ENCODE data around the gene CADM2.
A peak's percentile ranks its signal among the peaks of the same experiment; 100 is the strongest.

CADM2 gene

DNA sequence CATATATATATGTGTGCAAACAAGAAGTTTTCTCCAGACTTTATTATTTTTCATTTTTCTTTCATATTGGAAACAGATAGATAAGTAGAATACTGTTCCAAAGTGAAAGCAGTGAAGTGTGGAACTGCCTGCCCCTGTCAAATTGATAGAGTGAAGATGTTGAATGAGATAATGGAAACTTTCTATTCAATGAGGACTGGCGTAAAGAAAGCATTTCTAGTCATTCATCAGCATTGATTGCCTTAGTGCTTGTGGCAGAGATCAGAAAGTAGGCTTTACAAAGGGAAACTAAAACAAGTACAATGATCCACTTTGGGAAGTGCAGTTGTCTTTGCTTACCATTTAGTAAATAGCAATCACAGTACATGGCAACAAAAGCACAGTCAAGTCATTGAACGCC is 300.0 kb downstream of the CADM2 start:
- in situ Hi-C loops (cut with HindIII; ENCODE audit: low pct_ligation_motif_present, low pct_unique_long_range_greater_than_20kb, low sequenced_read_pairs), result no loop called here
- no peak for DNase-seq

DNA sequence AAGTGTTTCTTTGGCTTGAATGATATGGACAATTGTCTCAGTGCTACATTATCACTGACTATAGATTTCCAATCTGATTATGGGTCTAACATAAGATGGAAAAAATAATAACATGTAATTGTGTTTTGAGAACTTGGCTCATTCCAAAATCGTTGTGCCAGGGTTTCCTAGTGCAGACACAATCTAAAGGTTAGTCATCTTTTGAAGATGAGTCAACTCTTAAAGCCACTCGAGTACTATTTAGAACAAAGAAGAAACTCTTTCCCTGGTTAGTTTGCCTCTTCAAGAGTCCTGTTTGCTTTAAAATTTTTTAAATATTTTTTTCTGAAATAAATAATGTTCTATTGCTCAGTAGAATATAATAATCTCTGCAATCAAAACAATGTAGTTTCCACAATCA is 301.0 kb downstream of the CADM2 start:
- in situ Hi-C loops (cut with HindIII; ENCODE audit: low pct_ligation_motif_present, low pct_unique_long_range_greater_than_20kb, low sequenced_read_pairs), result no loop called here
- no peak for DNase-seq

DNA sequence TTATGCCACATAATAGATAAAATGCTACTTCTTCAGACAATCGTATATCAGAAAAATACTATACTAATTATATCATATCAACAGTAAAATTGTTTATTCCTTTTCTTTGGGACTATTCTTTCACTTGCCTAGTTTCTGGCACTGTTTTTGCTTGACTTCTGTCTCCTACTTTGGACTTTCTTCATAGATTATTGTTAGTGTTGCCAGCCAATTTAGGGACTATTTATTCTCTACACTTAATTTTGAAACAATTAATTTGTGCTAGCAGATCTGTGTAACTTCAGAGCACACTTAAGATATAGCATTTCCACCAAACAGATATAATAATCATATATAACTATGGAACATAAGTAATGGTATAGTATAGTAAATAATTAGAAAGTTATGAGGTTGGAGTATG is 305.6 kb downstream of the CADM2 start:
- in situ Hi-C loops (cut with HindIII; ENCODE audit: low pct_ligation_motif_present, low pct_unique_long_range_greater_than_20kb, low sequenced_read_pairs), result no loop called here
- DNase-seq, result no peak

DNA sequence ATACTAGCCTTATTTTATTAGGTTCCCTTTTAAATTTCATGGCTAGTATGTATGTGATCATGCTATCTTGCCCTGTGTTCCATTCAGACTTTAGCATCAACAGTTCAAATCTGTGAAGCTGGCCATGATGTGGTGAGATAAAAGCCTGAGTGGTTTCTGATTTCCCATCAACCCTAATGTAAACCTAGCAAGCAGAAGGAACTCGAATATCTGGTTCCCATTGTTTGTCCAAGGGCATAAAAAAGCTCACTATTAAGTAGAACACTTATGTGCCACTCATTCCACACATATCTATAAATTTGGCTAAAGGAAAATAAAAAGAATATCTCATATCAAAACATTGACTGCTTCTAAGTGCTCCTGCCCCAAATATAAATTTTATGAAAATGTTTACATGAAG is 311.7 kb downstream of the CADM2 start:
- DNase-seq, result no peak
- in situ Hi-C loops (cut with HindIII; ENCODE audit: low pct_ligation_motif_present, low pct_unique_long_range_greater_than_20kb, low sequenced_read_pairs), result no loop called here

DNA sequence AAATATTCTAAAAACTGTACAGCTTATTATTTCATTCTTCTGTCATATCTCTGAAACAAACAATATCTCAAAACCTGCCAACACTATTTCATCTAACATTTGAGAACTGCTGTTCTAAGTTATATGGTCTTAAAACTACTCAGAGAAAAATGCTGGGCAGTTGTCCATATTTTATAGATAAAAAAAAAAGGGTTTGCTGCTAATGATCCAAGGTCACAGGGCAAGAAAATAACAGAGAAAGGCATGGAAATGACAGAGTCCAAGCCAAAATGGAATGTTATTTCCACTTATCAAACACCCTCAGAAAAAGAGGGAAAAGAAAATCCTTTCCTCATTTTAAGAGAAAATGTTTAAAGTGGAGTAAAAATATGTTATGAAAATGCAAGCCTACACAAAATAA is 313.1 kb downstream of the CADM2 start:
- in situ Hi-C loops (cut with HindIII; ENCODE audit: low pct_ligation_motif_present, low pct_unique_long_range_greater_than_20kb, low sequenced_read_pairs), result no loop called here
- DNase-seq, result no peak

DNA sequence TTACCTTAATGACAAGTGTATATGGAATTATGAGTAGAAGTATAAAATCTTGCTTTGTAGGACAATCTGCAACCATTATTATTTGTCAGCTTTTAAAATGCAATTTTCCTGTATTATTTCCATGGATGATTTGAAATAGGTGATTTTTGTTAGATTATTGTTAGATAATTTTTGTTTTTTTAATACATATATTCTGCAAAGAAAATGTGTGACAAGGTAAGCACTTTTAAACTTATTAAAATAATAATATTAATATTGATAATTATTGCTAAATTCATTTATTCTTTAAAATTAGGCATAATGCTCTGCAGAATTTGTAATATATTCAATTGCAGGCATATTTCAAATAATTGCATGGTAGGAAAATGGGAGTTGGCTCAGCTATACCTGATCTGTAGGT is 329.5 kb downstream of the CADM2 start:
- in situ Hi-C loops (cut with HindIII; ENCODE audit: low pct_ligation_motif_present, low pct_unique_long_range_greater_than_20kb, low sequenced_read_pairs), result no loop called here
- no peak for DNase-seq

DNA sequence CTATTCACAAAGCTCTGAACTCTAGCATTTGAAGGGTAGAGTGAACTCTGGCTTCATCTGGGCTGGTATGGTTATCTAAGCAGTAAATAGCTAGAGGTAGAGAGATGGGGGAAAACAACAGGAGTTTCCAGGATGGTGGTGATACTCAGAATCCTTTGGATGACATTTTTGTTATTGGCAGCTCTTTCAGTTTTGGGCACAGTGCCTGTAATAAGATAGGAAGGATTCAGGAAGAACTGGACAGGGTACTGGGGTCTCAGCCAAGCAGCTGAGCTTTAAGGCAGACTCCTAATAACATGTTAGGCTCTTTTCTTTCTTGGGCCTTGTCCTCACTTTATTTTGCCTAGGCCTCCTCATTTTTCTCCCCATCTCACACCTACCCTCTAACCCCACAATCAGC is 338.5 kb downstream of the CADM2 start:
- in situ Hi-C loops (cut with HindIII; ENCODE audit: low pct_ligation_motif_present, low pct_unique_long_range_greater_than_20kb, low sequenced_read_pairs), result no loop called here
- no peak for DNase-seq

DNA sequence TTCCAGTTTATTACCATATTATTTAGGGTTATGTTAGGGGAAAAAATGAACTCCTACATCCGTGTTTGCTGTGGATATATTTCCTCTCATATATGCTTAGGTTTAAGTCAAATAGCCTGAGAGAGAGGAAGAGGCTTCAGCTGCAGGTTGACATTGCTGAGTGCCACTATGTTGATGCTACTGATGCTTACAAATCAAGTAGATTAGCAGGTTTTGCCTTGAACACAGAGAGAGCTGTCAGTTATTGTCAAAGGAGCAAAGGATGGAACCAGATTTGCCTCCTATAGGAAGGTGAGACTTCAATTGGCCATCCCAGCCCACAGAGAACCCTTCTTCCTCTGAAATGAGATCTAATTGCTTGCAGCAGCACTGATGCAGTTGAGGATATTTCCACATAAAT is 339.2 kb downstream of the CADM2 start:
- no peak for DNase-seq
- in situ Hi-C loops (cut with HindIII; ENCODE audit: low pct_ligation_motif_present, low pct_unique_long_range_greater_than_20kb, low sequenced_read_pairs), result no loop called here

DNA sequence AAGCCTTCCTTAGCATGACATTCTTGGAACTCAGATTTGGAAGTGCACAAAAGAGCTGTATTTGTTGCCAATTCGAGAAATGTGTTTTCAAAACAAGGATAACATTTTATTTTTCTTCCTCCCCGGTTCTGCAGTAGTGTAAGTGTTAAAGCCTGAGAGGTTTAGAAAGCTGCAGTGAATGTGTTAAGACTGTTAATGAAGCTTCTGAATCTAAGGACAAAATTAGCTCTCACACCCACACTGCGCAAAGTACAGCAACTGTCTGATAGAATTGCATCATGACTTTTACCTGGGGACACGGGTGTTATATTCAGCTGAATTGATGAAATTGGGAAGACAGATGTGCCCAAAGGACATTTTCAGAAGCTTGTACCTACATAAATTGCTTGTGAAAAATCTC is 344.4 kb downstream of the CADM2 start:
- DNase-seq, result no peak
- in situ Hi-C loops (cut with HindIII; ENCODE audit: low pct_ligation_motif_present, low pct_unique_long_range_greater_than_20kb, low sequenced_read_pairs), result no loop called here

DNA sequence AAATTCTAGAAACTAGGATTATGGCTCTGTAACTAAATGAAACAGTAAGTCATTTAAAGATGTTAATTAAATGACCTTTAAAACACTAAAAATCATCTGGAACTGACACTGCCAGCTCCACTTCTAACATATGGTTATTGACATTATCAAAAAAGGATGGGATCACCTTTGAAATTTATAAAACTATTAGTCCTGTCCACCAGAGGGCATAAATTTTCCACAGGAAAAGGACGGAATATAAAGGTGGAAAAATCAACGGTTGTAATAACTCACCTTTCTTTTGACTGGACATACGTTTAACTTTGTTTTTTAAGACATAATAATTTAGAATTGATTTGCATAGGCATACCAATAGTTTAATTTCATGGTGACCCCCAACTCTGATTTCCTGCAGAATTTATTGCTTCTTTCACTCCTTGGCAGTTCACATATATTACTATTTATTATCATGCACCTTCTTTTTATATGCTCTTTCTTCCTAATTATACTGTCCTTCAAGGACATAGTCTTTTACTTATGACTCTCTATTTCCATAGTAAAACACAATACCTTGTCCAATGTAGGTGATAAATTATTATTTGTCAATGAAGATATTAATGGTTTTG is 345.7 kb downstream of the CADM2 start:
- in situ Hi-C loops (cut with HindIII; ENCODE audit: low pct_ligation_motif_present, low pct_unique_long_range_greater_than_20kb, low sequenced_read_pairs), result no loop called here
- peak; percentile 34 for DNase-seq

DNA sequence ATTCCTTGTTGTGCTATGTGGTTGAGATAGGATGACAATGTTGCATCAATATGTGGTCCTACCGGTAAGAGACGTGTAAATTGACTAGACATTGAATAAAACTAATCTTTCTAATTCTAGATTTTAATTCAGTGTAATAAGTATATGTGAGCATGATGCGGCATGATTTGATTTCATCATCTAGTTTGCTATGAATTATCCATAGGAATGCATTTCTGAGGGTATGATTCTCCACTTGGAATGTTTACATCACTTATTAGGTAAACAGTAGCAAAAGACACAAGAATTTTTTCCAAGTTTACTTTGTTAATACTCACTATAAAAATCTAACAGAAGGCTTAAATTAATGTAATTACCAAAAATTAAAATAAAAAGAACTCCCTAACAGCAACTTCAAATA is 353.5 kb downstream of the CADM2 start:
- in situ Hi-C loops (cut with HindIII; ENCODE audit: low pct_ligation_motif_present, low pct_unique_long_range_greater_than_20kb, low sequenced_read_pairs), result no loop called here
- DNase-seq, result no peak

DNA sequence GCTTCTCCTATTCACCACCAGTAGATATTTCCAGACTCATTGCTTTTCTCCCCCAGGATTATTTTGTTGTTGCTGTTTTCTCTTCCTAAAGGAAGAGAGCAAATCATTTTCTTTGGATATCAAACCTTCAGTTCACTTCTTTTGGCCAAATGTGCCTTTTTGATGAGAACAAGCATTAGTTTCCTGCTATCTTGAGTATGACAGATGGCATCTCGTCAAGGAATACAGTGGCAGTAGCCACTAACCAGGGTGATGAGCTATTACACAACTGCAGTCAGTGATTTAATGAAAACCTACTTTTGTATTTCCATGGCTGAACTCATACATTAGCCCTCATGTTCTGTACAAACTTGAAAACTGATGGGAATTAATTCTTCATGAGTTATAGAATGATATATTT is 354.6 kb downstream of the CADM2 start:
- DNase-seq, result no peak
- in situ Hi-C loops (cut with HindIII; ENCODE audit: low pct_ligation_motif_present, low pct_unique_long_range_greater_than_20kb, low sequenced_read_pairs), result no loop called here

DNA sequence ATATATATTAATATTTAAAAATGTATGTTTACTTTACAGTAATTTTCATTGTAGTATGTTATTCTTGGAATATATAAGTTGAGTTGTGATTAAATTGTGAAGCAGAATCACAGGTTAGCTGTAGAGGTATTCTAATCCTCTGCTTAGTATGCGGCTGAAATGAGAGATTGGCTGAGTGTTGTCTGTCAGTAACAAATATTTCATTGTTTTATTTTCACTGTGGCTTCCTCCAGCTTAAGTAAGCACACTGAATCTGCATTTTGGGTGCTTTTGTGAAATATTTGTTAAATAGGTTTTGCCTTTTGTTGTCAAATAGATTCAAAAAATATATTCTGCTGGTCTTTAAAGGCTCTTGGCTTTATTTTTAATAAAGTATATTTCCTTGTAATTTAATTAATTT is 357.5 kb downstream of the CADM2 start:
- in situ Hi-C loops (cut with HindIII; ENCODE audit: low pct_ligation_motif_present, low pct_unique_long_range_greater_than_20kb, low sequenced_read_pairs), result no loop called here
- DNase-seq, result no peak

DNA sequence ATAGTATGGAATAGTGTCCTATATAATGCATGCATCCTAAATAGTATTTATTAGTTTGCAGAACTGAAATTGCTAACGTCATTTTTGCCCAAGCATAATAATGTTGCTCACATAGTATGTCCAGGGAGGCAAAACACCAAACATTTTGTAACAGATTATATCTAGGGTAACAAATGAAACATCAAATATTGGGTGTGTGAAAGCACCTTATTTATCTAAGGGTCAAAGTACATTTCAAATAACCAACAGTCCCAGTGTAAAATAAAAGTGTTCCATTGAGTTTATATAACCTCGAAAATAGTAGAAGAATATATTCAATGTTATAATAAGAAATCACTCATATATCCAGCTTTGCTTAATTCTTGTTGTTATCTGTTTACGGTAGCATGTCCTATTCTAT is 363.1 kb downstream of the CADM2 start:
- in situ Hi-C loops (cut with HindIII; ENCODE audit: low pct_ligation_motif_present, low pct_unique_long_range_greater_than_20kb, low sequenced_read_pairs), result no loop called here
- DNase-seq, result no peak

DNA sequence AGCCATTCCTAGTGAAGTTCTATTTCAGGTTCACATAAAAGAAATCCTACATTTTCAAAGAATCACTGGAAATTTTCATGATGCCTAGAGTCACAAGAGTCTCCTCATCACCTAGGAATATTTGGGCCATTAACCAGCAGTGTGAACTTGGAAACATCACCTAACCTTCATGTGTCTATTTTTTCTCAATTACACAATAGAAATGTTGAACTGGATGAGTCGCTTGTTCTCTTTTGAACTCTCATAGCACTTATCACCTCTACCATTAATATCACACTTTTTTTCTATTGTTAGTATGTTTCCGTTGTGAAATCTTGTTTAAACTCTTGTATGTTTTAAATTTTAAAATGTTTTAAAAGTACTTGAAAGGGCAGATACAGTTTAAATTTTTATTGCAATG is 371.3 kb downstream of the CADM2 start:
- no peak for DNase-seq
- in situ Hi-C loops (cut with HindIII; ENCODE audit: low pct_ligation_motif_present, low pct_unique_long_range_greater_than_20kb, low sequenced_read_pairs), result no loop called here

DNA sequence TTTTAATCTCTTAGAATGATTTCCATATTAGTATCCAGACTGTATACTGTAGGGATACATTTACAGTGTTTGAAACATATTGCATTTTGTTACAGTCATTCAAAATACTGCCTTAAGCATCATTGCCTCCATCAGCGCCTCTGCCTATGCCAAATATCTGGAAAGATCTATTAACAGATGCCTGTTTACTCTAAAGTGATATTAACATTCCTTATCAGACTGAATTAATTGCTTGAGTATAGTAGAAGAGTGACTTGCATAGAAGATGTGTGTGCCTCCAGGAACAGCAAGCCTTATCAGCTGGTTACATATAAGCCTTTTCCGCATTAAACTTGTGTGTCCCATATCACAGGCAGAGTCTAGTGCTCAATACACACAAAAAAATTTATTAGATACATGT is 379.1 kb downstream of the CADM2 start:
- no peak for DNase-seq
- in situ Hi-C loops (cut with HindIII; ENCODE audit: low pct_ligation_motif_present, low pct_unique_long_range_greater_than_20kb, low sequenced_read_pairs), result no loop called here

DNA sequence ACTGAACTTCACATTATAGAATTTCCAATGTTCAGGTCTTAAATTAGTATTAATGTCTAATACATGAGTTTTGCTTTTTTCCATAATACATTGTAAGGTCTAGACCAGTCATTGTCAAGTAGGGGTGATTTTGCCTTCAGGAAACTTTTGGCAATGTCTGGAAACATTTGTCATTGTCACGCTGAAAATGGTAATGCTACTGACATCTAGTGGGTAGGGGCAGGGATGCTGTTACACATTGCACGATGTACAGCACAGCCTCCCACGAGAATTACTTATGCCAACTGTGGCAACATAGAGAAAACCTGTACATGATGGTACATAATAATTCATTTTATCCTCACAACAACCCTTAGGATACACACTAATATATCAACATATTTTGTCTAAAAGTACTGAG is 384.1 kb downstream of the CADM2 start:
- peak; percentile 10 for DNase-seq
- in situ Hi-C loops (cut with HindIII; ENCODE audit: low pct_ligation_motif_present, low pct_unique_long_range_greater_than_20kb, low sequenced_read_pairs), result no loop called here

DNA sequence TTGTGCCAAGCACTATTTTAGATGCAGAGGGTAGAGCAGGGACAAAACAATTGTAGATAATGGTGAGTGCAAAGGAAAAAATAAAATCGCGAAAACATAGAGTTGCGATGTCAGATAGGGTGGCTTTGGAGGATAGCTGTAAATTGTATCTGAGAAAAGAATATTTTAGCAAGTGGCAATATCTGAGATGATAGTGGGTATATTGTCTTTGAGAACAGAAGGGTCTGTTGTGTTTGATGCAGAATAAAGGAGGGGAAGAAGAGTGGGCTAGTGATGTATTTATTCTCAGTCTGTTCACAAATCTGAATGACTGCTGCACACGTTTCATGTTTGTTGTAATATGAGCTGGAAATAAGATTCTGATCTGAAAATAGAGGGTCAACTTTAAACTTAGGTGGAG is 396.8 kb downstream of the CADM2 start:
- in situ Hi-C loops (cut with HindIII; ENCODE audit: low pct_ligation_motif_present, low pct_unique_long_range_greater_than_20kb, low sequenced_read_pairs), result no loop called here
- no peak for DNase-seq

DNA sequence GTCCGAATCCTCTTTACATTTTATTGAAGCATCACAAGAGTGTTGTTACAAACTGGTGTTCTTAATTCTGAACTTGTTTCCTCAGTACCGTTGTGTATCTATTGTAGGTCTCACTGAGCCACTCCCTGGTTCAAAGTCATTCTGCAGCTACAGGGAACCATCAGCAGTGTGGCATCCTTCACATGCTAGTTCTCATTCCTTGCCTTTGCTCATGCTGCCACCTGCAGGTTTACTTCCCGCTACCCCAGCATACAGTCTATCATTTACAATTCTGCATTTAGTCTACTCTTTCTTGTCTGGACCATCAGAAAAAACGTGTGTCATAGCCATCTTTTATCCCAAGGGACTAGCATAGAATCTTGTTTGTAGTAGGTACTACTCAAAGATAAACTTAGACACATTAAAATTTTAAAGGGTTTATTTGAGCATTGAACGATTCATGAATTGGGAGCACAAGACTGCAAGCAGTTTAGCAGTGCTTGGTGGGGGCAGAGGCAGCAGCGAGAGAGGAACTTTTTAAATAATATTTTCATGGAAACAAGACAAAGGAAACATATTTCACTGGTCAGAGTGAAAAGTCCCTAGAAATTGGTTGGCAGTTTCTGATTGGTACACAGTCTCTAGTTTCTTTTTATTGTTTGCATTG is 402.1 kb downstream of the CADM2 start:
- DNase-seq, result peak; percentile 53
- in situ Hi-C loops (cut with HindIII; ENCODE audit: low pct_ligation_motif_present, low pct_unique_long_range_greater_than_20kb, low sequenced_read_pairs), result no loop called here

DNA sequence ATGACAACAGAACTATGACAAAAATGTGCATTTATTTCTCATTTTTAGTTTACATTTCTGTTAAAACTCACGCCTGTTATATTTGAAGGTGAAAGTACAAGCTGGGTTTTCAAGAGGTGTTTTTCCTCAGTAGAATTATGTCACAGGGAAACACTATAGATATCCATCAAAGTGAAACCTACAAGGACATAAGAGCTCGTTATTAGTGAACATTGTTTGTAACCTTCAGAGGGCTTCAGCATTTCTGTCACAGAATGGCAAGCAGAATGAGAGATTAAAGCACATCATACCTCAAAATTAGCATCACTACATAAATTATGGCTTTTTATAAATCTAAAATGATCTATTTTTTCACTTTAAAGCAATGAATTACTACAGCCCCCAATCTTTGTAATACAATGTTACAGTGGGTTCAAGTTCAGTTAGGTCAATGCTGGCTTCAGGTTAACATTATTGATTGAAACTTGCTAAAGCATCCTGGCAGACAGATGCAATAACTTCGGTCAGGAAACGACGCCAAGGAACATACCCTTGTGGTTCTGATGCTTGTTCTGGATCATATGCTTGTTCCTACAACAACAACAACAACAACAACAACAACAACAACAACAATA is 405.6 kb downstream of the CADM2 start:
- in situ Hi-C loops (cut with HindIII; ENCODE audit: low pct_ligation_motif_present, low pct_unique_long_range_greater_than_20kb, low sequenced_read_pairs), result no loop called here

More for the DNA sequence above, 405.6 kb downstream of the CADM2 start:
- no peak for DNase-seq
